ENCODE measurements around the gene TRIM50. TPM values are rescaled to one million over a fixed set of nuclear protein-coding genes. Genes with fewer than 3 reads are reported as not detected.
"Not testable (repeated sequence)": the region's sequence is repeated elsewhere in the genome, so short reads cannot be mapped to it uniquely, and the experiment has no call there.

Gene TRIM50
- total RNA-seq (under 1 TPM in 3 of 9 donors, not detected in 6; 0.31 to 0.72 (median 0.35) TPM), polyA plus RNA-seq (under 1 TPM; 0.08 to 0.15 TPM)
- long read RNA-seq, donor 1, result 0 reads
- long read RNA-seq, donor 2, partial matches to known transcripts, result 1 of 1 reads
- long read RNA-seq, donor 2, other reads (novel, unspliced or antisense), result 0 of 1 reads
- long read RNA-seq, donor 3, result 0 reads

DNA sequence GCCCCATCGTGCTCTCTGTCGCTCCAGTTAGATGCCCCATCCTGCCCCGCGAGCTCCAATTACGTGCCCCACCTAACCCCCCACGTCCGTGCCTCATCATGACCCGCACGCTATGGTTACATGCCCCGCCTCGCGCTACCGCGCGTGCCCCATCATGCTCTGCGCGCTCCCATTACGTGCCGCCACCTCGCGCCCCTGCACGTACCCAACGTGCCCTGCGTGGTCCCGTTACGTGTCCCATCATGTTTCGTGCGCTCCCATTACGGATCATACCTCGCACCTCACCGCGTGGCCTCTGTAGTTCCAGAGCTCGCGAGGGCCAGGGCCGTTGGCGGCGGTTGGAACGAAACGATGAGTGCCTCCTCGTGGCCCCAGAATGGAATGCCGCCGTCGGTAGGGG is at the start of gene TRIM50, which contains the start of gene FKBP6:
Gene TRIM50 (minus strand): TSS at position 161 of the 400 bp plus-strand sequence. CDS start 3,295 bp downstream, outside the sequence.
Gene FKBP6 (plus strand): TSS at position 240 of the 400 bp plus-strand sequence. CDS start 268 bp downstream, outside the sequence.
- intact Hi-C loops (cut with DNase I); H3K27me3 ChIP-seq; ATAC-seq; H3K4me3 ChIP-seq; H3K36me3 ChIP-seq; DNase-seq; H3K27ac ChIP-seq; H3K9me3 ChIP-seq: not testable (repeated sequence)
- peaks cover 0 to 32% (median 0%) of the 10 kb centered on the region in 12 donors for H3K4me1 ChIP-seq
- 90 to 94% (median 93%) methylated on average over 38 to 43 of the region's 43 CpGs for WGBS, 4 donors

DNA sequence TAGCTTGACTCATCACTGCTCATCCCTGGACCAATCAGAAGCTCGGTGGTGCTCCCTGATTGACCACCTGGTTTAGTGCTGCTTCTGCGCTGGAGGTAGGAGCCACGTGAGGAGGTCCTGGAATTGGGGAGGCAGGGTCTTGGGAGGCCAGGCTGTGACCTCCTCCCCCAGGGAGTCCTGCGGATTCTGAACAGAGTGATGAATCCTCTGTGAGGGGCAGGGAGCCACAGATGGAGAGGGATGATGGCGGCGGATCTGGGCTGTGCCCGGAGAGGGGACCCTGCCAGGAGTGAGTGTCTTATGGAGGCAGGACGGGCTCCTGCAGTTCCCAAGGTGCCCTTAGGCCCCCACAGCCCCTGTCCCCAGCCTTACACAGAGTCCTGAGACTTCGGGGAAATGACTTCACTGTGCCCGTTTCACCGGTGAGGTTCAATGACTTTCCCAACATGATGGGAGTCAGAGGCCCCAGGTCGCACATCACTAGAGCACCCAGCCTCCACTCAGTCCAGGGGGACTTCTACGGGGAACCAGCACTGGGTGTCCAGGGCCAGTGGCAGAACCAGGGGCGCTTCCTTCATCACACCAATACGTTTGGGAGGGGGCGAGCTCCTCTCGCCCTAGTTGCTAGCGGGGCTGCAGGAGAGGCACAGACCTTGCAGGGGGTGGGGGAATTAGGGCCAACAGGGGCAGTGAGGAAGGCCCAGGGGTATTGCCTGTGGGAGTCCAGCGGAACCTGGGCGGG is 49.0 kb upstream of the TRIM50 start:
- 74 to 89% (median 77%) methylated on average over 14 to 20 of the region's 20 CpGs for WGBS, 4 donors
- no peak for DNase-seq
- H3K4me1 ChIP-seq, result peaks cover 0 to 3% (median 0%) of the 10 kb centered on the region in 12 donors
- H3K4me3 ChIP-seq, result no peak overlapping the region
- no peaks in the 10 kb centered on the region for H3K9me3 ChIP-seq
- H3K27ac ChIP-seq, result no peak overlapping the region
- no peak for ATAC-seq
- H3K27me3 ChIP-seq, result peaks cover 0 to 36% (median 23%) of the 10 kb centered on the region in 9 donors
- intact Hi-C loops (cut with DNase I), result no loop called here
- TF ChIP-seq POLR2A (IDR thresholded peaks at IDR 0.05), result no peak
- TF ChIP-seq CTCF (IDR thresholded peaks at IDR 0.05), result no peak
- no peaks in the 10 kb centered on the region for H3K36me3 ChIP-seq

- H3K36me3 ChIP-seq; intact Hi-C loops (cut with DNase I); H3K27ac ChIP-seq; H3K4me1 ChIP-seq; ATAC-seq; DNase-seq; H3K9me3 ChIP-seq; H3K4me3 ChIP-seq: not testable (repeated sequence)
- H3K27me3 ChIP-seq, result peaks cover 0 to 33% (median 22%) of the 10 kb centered on the region in 9 donors
- 69 to 76% (median 74%) methylated on average over 4 of the region's 4 CpGs for WGBS, 4 donors
These were observed 48.4 kb upstream of the TRIM50 start for GRCh38 chr7:73376262-73376661.

- no peak overlapping the region for H3K4me3 ChIP-seq
- ATAC-seq (no peak), DNase-seq (no peak)
- peaks cover 0 to 30% (median 16%) of the 10 kb centered on the region in 9 donors for H3K27me3 ChIP-seq
- no peak overlapping the region for H3K27ac ChIP-seq
- H3K4me1 ChIP-seq, result peaks cover 0 to 3% (median 0%) of the 10 kb centered on the region in 12 donors
- H3K36me3 ChIP-seq, result no peaks in the 10 kb centered on the region
- 84 to 89% (median 89%) methylated on average over 13 of the region's 13 CpGs for WGBS, 4 donors
- no peaks in the 10 kb centered on the region for H3K9me3 ChIP-seq
- intact Hi-C loops (cut with DNase I), result no loop called here
- TF ChIP-seq CTCF (IDR thresholded peaks at IDR 0.05) (no peak), POLR2A (IDR thresholded peaks at IDR 0.05) (no peak)
These were observed 45.9 kb upstream of the TRIM50 start for GRCh38 chr7:73373741-73374140.

- WGBS, 4 donors, result 89 to 92% (median 91%) methylated on average over 9 of the region's 9 CpGs
These were observed 41.7 kb upstream of the TRIM50 start for GRCh38 chr7:73369622-73370021.

More at GRCh38 chr7:73369622-73370021, 41.7 kb upstream of the TRIM50 start:
- Histone ChIP-seq H3K4me3 (no peak overlapping the region), H3K27me3 (no peaks in the 10 kb centered on the region), H3K9me3 (no peaks in the 10 kb centered on the region), H3K4me1 (no peaks in the 10 kb centered on the region), H3K36me3 (no peaks in the 10 kb centered on the region), H3K27ac (no peak overlapping the region)
- ATAC-seq (no peak), DNase-seq (no peak)
- TF ChIP-seq CTCF (IDR thresholded peaks at IDR 0.05), result no peak
- TF ChIP-seq POLR2A (IDR thresholded peaks at IDR 0.05), result no peak
- intact Hi-C loops (cut with DNase I), result loop anchor here in 1 of 10 donors (5.0 kb wide), 1 partner anchor 52 kb away; no protein-coding TSS in a partner anchor

Data from heart left ventricle (tissue), 16 donors.